ENCODE results near the gene BPIFB6. TPM values are rescaled to one million over a fixed set of nuclear protein-coding genes. Genes with fewer than 3 reads are reported as not detected.

BPIFB6 gene
- total and polyA plus RNA-seq, 2 of the 4 experiments (the other 2 are of a cell fraction) = not detected

- no peak overlapping the region for H4K91ac ChIP-seq (ENCODE audit: insufficient read depth, low read depth, low read length)
- dilution Hi-C loops (cut with HindIII; ENCODE audit: low sequenced_read_pairs, unreplicated experiment) (no loop called here), in situ Hi-C loops (cut with MboI; ENCODE audit: low sequenced_read_pairs) (no loop called here), intact Hi-C loops (cut with micrococcal nuclease) (no loop called here)
- no peak overlapping the region for H3K27ac ChIP-seq (ENCODE audit: insufficient read depth, low read length)
- H3K23ac ChIP-seq (ENCODE audit: low read depth, low read length) = no peak overlapping the region
- WGBS, 2 experiments (ENCODE audit: extremely low coverage in 2 of 2, insufficient read length in 1 of 2) = 0% methylated on average over 1 of the region's 7 CpGs; no CpG with 5 or more reads in 1 of the 2 experiments
- H2BK5ac ChIP-seq (ENCODE audit: low read depth, low read length, poor library complexity, severe bottlenecking) = no peak overlapping the region
- no peak for TF ChIP-seq CHD1 (IDR thresholded peaks at IDR 0.05; ENCODE audit: low read depth, low read length)
- TF ChIP-seq POLR2A (IDR thresholded peaks at IDR 0.05; ENCODE audit: low read depth, low read length) = no peak
- TF ChIP-seq RFX5 (IDR thresholded peaks at IDR 0.05; ENCODE audit: low read depth, low read length) = no peak
- TF ChIP-seq BHLHE40 (IDR thresholded peaks at IDR 0.05; ENCODE audit: low read depth, low read length) = no peak
- no peak for TF ChIP-seq USF2 (IDR thresholded peaks at IDR 0.05; ENCODE audit: low read depth, low read length)
- TF ChIP-seq CTCF (conservative IDR thresholded peaks at IDR 0.05; ENCODE audit: low read depth, low read length) = no peak
- no peak for TF ChIP-seq MXI1 (IDR thresholded peaks at IDR 0.05; ENCODE audit: borderline replicate concordance, low read depth, low read length)
- no peak for TF ChIP-seq RCOR1 (IDR thresholded peaks at IDR 0.05; ENCODE audit: insufficient replicate concordance, low read length)
- TF ChIP-seq CEBPB (IDR thresholded peaks at IDR 0.05; ENCODE audit: low read depth, low read length) = no peak
- TF ChIP-seq FOS (IDR thresholded peaks at IDR 0.05; ENCODE audit: low read depth, low read length) = no peak
- TF ChIP-seq ELK1 (IDR thresholded peaks at IDR 0.05; ENCODE audit: borderline replicate concordance, low read depth, low read length) = no peak
- TF ChIP-seq MAFK (IDR thresholded peaks at IDR 0.05; ENCODE audit: low read depth, low read length) = no peak
- no peak for TF ChIP-seq MAZ (IDR thresholded peaks at IDR 0.05; ENCODE audit: borderline replicate concordance, low read depth, low read length)
- no peak for TF ChIP-seq RAD21 (IDR thresholded peaks at IDR 0.05; ENCODE audit: low read length)
- TF ChIP-seq NFE2L2 (IDR thresholded peaks at IDR 0.05; ENCODE audit: low read depth, low read length) = no peak
- no peak for TF ChIP-seq SMC3 (IDR thresholded peaks at IDR 0.05; ENCODE audit: low read depth, low read length)
- no peaks in the 10 kb centered on the region for H3K9me1 ChIP-seq (ENCODE audit: insufficient read depth, low read length)
- ATAC-seq (ENCODE audit: low read depth) = no peak
- H2BK120ac ChIP-seq (ENCODE audit: low read depth, low read length) = no peak overlapping the region
- H3K9ac ChIP-seq (ENCODE audit: low read depth, low read length) = no peak overlapping the region
- no peak overlapping the region for H3K14ac ChIP-seq (replicated peaks; ENCODE audit: low read depth, low read length)
- no peak overlapping the region for H3K56ac ChIP-seq (ENCODE audit: extremely low read depth, insufficient read depth, low read length)
- no peak overlapping the region for H2BK15ac ChIP-seq (ENCODE audit: low read depth, low read length)
- no peaks in the 10 kb centered on the region for H3K79me1 ChIP-seq (ENCODE audit: low read depth in 1 of 2, low read length in 2 of 2)
- H4K5ac ChIP-seq (ENCODE audit: low read depth, low read length) = no peak overlapping the region
- H2AK5ac ChIP-seq (ENCODE audit: low read depth, low read length) = no peak overlapping the region
- H3K27me3 ChIP-seq (ENCODE audit: control insufficient read depth, insufficient read depth, low read length) = peaks cover 14% of the 10 kb centered on the region
- no peak for DNase-seq
- H2BK20ac ChIP-seq (ENCODE audit: low read depth, low read length) = no peak overlapping the region
- no peak overlapping the region for H3K4me2 ChIP-seq (ENCODE audit: low read depth, low read length)
- H3K18ac ChIP-seq (ENCODE audit: low read depth, low read length) = no peak overlapping the region
- no peaks in the 10 kb centered on the region for H3K36me3 ChIP-seq (ENCODE audit: control insufficient read depth, insufficient read depth, low read length)
- H3K4me3 ChIP-seq (ENCODE audit: insufficient read depth, low read depth, low read length) = no peak overlapping the region
- BruUV-seq (replicated peaks) = no TSS peak
- H2AK9ac ChIP-seq (replicated peaks; ENCODE audit: low read depth, low read length, poor library complexity) = no peak overlapping the region
- no peak overlapping the region for H3K4ac ChIP-seq (ENCODE audit: low read depth, low read length)
- H3K9me3 ChIP-seq (ENCODE audit: control insufficient read depth, insufficient read depth, low read length) = no peaks in the 10 kb centered on the region
- ChIA-PET CTCF (no interaction called here), POLR2A (ENCODE audit: unreplicated experiment) (no interaction called here)
- H4K8ac ChIP-seq (ENCODE audit: low read depth in 2 of 2, low read length in 2 of 2) = no peak overlapping the region
- no peaks in the 10 kb centered on the region for H3K4me1 ChIP-seq (ENCODE audit: control insufficient read depth, insufficient read depth, low read length)
- no peak overlapping the region for H2AFZ ChIP-seq (replicated peaks; ENCODE audit: low read length, poor library complexity)
- H4K20me1 ChIP-seq (ENCODE audit: insufficient read depth, low read length) = no peaks in the 10 kb centered on the region
Measured at GRCh38 chr20:33017542-33017941, 13.9 kb upstream of the BPIFB6 start.

All from IMR-90 (cell line).